Esophagus squamous epithelium (tissue), 5 donors: ENCODE results near the gene TRIM58. TPM values are rescaled to one million over a fixed set of nuclear protein-coding genes. Genes with fewer than 3 reads are reported as not detected.
A peak's percentile ranks its signal among the peaks of the same experiment; 100 is the strongest.

ENCODE experiments used
- DNase-seq: peaks from one replicate; lab custom pipeline; 2025; lab: John Stamatoyannopoulos, UW
- H3K27ac ChIP-seq, 4 donors: fragments of 200-600 bp; sonication (generic); one replicate each; pipeline ENCODE4 v1.5.1; 2016 to 2019; ENCODE audit warnings: mild to moderate bottlenecking in 1 of 4
- H3K27me3 ChIP-seq, 4 donors: fragments of 200-600 bp; sonication (generic); 1 replicate in 3 of 4; 2 replicates in 1 of 4; pipeline versions ENCODE4 v1.5.1 to v1.6.0; 2017 to 2021; ENCODE audit warnings: antibody characterized with exemption in 1 of 4
- H3K36me3 ChIP-seq, 3 donors: fragments of 200-600 bp; sonication (generic); one replicate each; pipeline ENCODE4 v1.5.1; 2016 to 2019
- H3K4me1 ChIP-seq, 3 donors: fragments of 200-600 bp; sonication (generic); one replicate each; pipeline ENCODE4 v1.5.1; 2017 to 2019
- H3K4me3 ChIP-seq, 4 donors: fragments of 200-600 bp; sonication (generic); 1 replicate in 3 of 4; 2 replicates in 1 of 4; pipeline ENCODE4 v1.5.1; 2016 to 2019; ENCODE audit warnings: mild to moderate bottlenecking in 2 of 4, moderate library complexity in 1 of 4
- H3K9me3 ChIP-seq, 3 donors: fragments of 200-600 bp; sonication (generic); one replicate each; pipeline ENCODE4 v1.5.1; 2016 to 2019
- CTCF ChIP-seq, 6 experiments: fragments of 450-650 bp in 4 of 6; fragments of 200-600 bp in 2 of 6; sonication (generic) in 2 of 6; IDR thresholded peaks; one replicate each; pipeline ENCODE4 v1.5.1; 2016 to 2019; ENCODE audit warnings: antibody characterized with exemption in 6 of 6, mild to moderate bottlenecking in 4 of 6, moderate library complexity in 4 of 6
- POLR2A ChIP-seq, 4 donors: fragments of 450-650 bp; IDR thresholded peaks; one replicate each; pipeline ENCODE4 v1.6.1; 2017; ENCODE audit warnings: antibody characterized with exemption in 4 of 4, mild to moderate bottlenecking in 4 of 4, moderate library complexity in 3 of 4
- WGBS, 2 donors: methylation state at CpG; one replicate each; pipeline ENCODE4 v1.1.5; 2018; 5-methylcytosine and 5-hydroxymethylcytosine counted together
- intact Hi-C: fragments of 100-400 bp; cut with DNase I; formaldehyde crosslinking; loops from one replicate; pipeline ENCODE4 v1.15.0; 2022
- total RNA-seq, 4 donors: library from RNA; depleted of rRNA; stranded (reverse); fragments of >200 nt; gene quantifications; one replicate each; pipeline ENCODE4 v1.1.0, GENCODE V29; 2016
- donor health status: DM: yes; HTN: yes; CAD: no.

The TRIM58 gene
- total RNA-seq: 1 to 10 TPM in 1 of 4 donors, under 1 TPM in 2, not detected in 1; 0.19 to 6.5 (median 0.26) TPM

- no peaks in the 10 kb centered on the region for H3K36me3 ChIP-seq
- TF ChIP-seq CTCF (IDR thresholded peaks at IDR 0.05) (peak in 1 of 6 experiments; percentile 35), POLR2A (IDR thresholded peaks at IDR 0.05) (peak in 1 of 4 donors; percentile 46)
- peaks cover 0 to 15% (median 9%) of the 10 kb centered on the region in 3 donors for H3K4me1 ChIP-seq
- WGBS, 2 donors: 7 to 14% methylated on average over 9 to 19 of the region's 109 CpGs
- no peaks in the 10 kb centered on the region for H3K9me3 ChIP-seq
- intact Hi-C loops: no loop called here
- H3K27ac ChIP-seq: peak within 1 kb of the TSS in 1 of 4 donors; percentile 84
- peak within 1 kb of the TSS; percentile 26 to 81 (median 38) for H3K4me3 ChIP-seq
- DNase-seq: no peak
- peaks cover 0 to 31% (median 0%) of the 10 kb centered on the region in 4 donors for H3K27me3 ChIP-seq
These were observed at the start of gene TRIM58 for GRCh38 chr1:247857069-247857984. Gene TRIM58, plus strand, starts transcription at chr1:247857187. Its CDS starts 60 bp downstream, at chr1:247857247.

GRCh38 chr1:247812637-247813036 lies 44.4 kb upstream of the TRIM58 start:
- H3K4me3 ChIP-seq: no peak overlapping the region
- TF ChIP-seq POLR2A (IDR thresholded peaks at IDR 0.05) (no peak), CTCF (IDR thresholded peaks at IDR 0.05) (no peak)

GRCh38 chr1:247822060-247822459 lies 34.9 kb upstream of the TRIM58 start:
- H3K4me1 ChIP-seq: no peaks in the 10 kb centered on the region
- 64% methylated on average over 1 of the region's 2 CpGs; no CpG with 5 or more reads in 1 of the 2 donors for WGBS, 2 donors
- no peak for TF ChIP-seq POLR2A (IDR thresholded peaks at IDR 0.05)
- TF ChIP-seq CTCF (IDR thresholded peaks at IDR 0.05): no peak
- no peak for DNase-seq
- intact Hi-C loops: no loop called here
- H3K27me3 ChIP-seq: no peaks in the 10 kb centered on the region
- H3K4me3 ChIP-seq: no peak overlapping the region
- no peak overlapping the region for H3K27ac ChIP-seq
- no peaks in the 10 kb centered on the region for H3K9me3 ChIP-seq
- no peaks in the 10 kb centered on the region for H3K36me3 ChIP-seq

More at GRCh38 chr1:247812637-247813036, 44.4 kb upstream of the TRIM58 start:
- 34 to 40% methylated on average over 2 of the region's 2 CpGs for WGBS, 2 donors
- intact Hi-C loops: no loop called here
- no peak for DNase-seq
- no peaks in the 10 kb centered on the region for H3K4me1 ChIP-seq
- H3K36me3 ChIP-seq: no peaks in the 10 kb centered on the region
- no peak overlapping the region for H3K27ac ChIP-seq
- H3K27me3 ChIP-seq: no peaks in the 10 kb centered on the region
- H3K9me3 ChIP-seq: peaks cover 0 to 6% (median 0%) of the 10 kb centered on the region in 3 donors

GRCh38 chr1:247824023-247824422 lies 33.0 kb upstream of the TRIM58 start, which contains the start of gene OR14A16:
Gene OR14A16, minus strand, starts transcription at chr1:247824119. Its CDS starts 8,390 bp downstream, at chr1:247815729.
- TF ChIP-seq CTCF (IDR thresholded peaks at IDR 0.05): no peak
- no peak for TF ChIP-seq POLR2A (IDR thresholded peaks at IDR 0.05)
- Histone ChIP-seq H3K36me3 (no peaks in the 10 kb centered on the region), H3K27me3 (no peaks in the 10 kb centered on the region), H3K4me3 (no peak within 1 kb of the TSS), H3K4me1 (no peaks in the 10 kb centered on the region), H3K9me3 (no peaks in the 10 kb centered on the region), H3K27ac (no peak within 1 kb of the TSS)
- intact Hi-C loops: no loop called here
- WGBS, 2 donors: 55 to 57% methylated on average over 5 to 6 of the region's 6 CpGs
- DNase-seq: no peak

- TF ChIP-seq POLR2A (IDR thresholded peaks at IDR 0.05): no peak
- no peaks in the 10 kb centered on the region for H3K9me3 ChIP-seq
- no peaks in the 10 kb centered on the region for H3K4me1 ChIP-seq
- DNase-seq: no peak
- H3K27ac ChIP-seq: no peak overlapping the region
- H3K36me3 ChIP-seq: no peaks in the 10 kb centered on the region
- H3K27me3 ChIP-seq: no peaks in the 10 kb centered on the region
- intact Hi-C loops: no loop called here
- WGBS, 2 donors: 86 to 92% methylated on average over 11 to 12 of the region's 13 CpGs
- no peak overlapping the region for H3K4me3 ChIP-seq
These were observed 31.6 kb upstream of the TRIM58 start for GRCh38 chr1:247825362-247825761.
